Fibroblast of skin of left biceps (primary cell): ENCODE measurements around the gene CCDC177.
A peak's percentile ranks its signal among the peaks of the same experiment; 100 is the strongest.

Experiments
- DNase-seq, 2 experiments: peaks; one replicate each; pipeline ENCODE4 v3.0.0-alpha.2; 2013; ENCODE audit warnings: low read depth in 2 of 2

The CCDC177 gene

DNA sequence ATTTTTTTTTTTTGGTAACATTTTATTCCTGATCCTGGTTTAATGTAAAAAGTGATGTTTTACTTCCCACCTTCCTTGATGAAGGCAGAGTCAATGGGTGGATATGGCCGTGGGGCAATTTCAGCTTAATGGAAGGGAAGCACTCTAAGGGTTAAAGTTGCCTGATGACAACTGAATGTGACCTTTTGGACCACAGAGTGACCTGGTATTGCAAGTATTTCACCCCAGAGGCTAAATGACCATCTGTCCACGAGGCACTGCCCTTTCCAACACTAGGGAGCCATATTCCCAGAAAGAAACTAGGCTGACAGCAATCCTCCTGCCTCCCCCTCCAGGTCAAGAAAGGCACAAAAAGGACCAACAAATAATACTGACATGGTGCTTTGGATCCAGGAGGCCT, 4.8 kb downstream of the CCDC177 start:
- DNase-seq: no peak

DNA sequence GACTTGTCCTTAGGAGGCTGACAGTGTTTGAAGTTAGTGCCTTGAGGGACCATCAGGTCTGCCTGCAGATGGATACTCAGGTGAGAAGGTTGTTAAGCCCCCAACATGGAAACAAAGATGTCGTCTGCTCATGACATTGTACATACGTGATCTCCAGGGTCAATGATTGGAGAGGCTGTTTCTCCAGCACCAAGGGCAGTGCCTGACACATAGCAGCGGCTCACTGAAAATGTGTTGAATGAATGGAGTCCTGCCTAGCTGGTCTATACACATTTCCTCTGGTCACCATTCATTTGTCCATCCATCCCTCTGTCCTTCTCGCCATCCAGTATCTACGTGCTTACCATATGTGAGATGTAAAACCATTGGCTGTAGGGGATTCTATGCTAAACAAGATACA, 7.1 kb downstream of the CCDC177 start:
- no peak for DNase-seq

DNA sequence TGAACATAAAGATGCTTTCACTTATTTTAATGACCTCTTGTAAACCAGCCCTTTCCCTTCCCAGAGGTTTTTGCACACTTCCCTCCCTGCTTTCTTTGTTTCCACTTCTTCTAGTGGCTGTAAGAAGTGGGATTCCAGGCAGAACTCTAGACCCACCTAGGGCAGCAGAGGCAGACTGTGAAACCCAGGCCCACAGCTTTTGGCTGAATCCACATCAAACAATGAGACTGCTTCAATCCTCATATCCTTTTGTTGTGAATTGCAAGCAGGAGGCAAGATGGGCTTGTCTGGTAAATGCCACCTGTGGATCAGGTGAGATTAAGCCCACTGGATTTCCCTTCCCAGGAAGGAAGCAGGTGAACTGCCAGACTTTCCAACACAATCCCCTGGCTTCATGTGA, 12.8 kb downstream of the CCDC177 start:
- DNase-seq: no peak

DNA sequence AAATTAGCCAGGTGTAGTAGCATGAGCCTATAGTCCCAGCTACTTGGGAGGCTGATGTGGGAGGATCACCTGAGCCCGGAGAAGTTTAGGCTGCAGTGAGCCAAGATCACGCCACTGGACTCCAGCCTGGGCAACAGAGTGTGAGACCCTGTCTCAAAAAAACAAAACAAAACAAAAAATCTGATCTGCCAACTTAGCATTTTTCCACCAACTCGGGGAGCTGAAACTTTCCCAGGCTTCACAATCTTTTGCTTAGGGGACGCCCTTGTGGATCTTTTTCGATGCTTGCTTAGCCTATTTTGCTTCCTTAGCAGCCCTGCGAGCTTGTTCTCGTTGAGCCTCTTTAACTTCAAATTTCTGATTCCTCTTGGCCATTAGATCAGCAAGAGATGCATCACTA, 13.8 kb downstream of the CCDC177 start:
- no peak for DNase-seq

DNA sequence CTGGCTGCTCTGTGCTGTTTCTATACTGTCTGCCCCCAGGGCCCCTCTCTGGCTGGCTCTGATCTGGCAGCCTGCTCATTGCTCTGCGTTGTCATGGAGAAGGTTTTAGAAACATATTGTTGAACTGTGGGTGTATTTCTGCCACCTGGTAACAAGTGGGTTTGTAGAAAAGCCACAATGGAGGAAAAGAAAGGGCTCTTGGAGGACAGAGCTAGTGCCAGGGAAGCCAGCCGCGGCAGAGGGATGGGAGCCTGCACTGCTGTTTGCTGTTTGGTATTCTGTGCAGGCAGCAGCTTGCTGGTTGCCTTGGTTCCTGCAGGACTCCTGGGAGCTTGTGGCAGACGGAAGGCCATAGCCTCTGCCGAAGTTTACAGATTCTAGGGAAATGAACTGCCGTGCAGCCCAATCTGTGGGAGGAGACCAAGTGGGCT, 15.1 kb downstream of the CCDC177 start:
- DNase-seq: no peak

DNA sequence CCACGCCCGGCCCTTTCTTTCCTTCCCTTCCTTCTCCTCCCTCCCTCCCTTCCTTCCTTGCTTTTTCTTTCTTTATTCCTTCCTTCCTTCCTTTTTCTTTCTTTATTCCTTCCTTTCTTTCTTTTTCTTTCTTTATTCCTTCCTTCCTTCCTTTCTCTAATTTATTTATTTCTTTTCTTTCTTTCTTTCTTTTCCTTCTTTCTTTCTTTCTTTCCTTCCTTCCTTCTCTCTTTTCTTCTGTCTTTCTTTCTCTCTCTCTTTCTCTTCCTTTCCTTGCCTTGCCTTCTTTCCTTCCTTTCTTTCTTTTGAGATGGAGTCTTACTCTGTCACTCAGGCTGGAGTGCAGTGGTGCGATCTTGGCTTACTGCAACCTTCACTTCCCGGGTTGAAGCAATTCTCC, 15.9 kb downstream of the CCDC177 start:
- DNase-seq: no peak

DNA sequence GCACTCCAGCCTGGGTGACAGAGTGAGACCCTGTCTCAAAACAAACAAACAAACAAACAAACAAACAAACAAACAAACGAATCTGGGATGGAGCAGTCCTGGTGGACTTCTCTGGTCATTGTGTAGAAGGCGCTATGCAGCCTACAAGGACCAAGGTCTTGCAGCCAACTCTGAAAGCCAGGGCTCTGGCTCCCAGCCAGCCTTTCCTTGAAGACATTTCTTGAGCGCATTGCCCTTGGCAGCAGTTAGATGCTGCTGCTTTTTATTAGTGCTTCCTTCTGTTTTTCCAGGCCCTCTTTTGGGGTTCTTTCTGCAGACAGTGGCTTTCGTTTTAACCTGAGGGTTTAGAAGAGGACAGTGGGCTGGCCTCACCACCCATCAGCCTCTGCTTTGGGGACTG, 20.2 kb downstream of the CCDC177 start:
- no peak for DNase-seq

DNA sequence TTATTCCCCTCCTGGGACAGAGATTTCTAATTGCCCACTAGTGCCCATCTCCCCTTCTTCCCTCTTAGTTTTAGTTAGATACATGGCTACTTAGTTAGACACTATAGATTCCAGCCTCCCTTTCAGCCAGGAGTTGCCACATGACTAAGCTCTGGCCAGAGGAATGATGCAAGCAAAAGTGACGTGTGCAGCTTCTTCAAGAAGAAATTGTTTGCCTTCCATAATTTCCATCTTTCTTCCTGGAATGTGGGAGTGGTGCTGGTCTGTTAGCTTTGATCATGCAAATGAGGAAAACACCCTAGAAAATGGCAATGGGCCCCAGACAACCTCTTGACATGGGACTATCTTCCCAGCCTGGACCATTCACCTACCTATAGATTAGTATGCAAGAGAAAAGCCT, 21.4 kb downstream of the CCDC177 start:
- DNase-seq: peak; percentile 26 to 30

DNA sequence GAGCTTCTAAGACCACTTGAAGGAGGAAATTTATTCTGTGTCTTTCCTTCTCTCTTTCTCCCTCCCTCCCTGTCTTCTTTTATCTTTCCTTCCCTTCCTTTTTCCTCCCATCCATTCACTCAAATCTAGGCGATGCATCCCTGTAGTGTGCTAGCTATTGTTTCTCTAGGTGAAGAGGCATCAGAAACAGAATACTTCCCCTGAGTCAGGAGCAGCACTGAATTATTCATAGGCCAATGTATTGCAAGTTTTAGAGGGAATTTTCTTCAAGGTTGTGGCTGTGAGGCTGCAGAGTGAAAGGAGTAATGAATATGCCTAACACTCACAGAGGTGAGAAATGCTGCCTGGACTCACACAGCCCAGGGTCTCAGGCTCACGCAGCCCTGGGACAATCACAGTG, 23.2 kb downstream of the CCDC177 start:
- DNase-seq: no peak

DNA sequence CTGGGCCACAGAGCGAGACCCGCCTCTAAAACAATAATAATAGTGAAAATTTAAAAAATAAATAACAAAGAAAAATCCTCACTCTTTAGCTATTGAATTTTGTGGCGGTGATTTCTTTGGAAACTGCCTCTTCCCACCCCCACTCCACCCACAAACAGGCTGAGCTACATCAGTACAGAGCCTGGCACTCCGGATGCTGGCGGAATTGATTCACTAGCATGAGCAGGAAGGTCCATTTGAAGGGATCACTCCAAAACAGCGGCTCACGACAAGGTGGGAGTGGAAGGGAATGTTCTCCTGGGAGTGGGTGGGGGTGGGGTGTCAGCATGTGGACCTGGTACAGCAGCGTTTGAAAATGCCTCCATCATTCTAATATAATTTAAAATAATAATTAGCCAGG, 26.1 kb downstream of the CCDC177 start:
- DNase-seq: no peak

DNA sequence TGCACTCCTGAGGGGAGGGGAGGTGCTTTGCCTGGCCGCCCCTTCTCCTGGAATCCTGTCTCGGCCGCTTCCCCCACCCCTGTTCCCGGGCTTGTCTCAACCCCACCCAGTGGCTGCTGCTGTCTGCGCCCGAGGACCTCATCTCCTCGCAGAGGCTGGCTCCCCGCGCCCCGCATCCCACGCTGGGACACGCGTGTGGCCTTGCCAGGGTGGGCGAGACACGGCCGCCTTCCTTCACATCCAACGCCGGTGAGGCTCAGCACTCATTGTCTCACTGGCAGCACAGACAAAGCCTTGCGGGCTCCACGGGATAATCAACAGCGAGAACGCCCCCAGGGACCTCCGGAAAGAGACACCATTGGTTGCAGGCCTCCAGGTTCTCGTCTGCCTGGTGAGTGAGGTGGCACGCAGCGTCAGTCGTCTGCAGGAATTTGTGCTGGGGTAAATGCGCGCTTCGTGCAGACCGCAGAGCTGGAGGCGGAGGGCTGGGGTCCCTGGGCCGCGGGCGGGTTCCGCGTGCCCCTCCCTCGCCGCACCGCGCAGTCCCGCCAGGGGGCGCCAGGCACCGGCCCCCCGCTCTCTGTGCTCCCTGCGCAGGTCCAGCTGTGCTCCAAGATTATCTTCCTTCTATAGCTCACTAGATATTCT, 26.8 kb downstream of the CCDC177 start:
- DNase-seq: no peak

DNA sequence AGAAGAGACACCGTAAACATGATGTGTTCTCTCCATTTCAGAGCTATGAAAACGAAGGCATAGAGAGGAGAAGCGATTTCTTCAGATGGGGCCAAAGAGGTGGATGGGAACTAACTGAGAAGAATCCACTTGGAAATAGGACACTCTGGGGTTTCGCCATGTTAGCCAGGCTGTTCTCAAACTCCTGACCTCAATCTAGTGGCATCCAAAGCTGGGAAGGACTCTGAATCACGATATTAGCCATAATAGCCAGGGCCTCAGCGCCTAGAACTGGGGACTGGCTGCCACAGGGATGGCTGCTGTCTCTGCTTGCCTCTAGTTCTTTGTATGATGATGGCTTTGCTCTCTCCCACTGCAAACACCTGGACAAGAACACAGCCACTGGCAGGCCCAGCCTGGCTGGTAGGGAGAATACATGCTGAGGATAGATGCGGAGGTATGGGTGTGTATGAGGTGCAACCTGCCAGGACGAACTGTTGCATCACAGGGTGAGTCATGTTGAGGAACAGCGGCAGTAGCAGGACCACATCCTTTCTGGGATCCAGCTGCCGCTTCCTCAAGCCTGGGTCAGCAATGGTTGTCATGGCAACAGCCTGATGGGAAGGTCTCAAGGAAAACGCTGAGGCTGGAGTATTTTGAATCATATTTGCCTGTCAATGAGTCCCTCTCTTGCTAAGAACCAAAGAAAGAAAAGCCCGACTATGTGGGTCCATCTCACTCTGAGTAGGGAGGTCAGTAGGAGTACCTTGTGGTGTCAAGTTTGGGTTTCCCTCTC, 31.1 kb downstream of the CCDC177 start:
- peak; percentile 54 to 58 for DNase-seq

DNA sequence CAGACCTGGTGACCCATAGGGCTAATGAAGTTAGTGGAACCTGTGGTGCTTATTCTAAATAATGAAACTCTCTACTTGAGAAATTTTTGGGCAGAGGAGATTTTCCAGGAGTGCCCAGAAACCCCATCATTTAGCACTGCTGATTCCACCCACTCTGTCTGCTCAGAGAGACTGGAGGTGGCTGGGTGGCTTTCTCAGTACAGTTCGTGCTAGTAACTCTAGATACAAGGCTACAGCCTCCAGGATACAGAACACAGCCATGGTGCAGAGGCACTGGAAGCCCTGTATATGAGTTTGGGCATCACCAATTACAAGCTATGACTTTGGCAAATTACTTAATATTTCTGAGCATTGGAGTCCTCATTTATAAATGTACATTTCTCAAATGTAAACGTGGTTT, 32.4 kb downstream of the CCDC177 start:
- DNase-seq: no peak

DNA sequence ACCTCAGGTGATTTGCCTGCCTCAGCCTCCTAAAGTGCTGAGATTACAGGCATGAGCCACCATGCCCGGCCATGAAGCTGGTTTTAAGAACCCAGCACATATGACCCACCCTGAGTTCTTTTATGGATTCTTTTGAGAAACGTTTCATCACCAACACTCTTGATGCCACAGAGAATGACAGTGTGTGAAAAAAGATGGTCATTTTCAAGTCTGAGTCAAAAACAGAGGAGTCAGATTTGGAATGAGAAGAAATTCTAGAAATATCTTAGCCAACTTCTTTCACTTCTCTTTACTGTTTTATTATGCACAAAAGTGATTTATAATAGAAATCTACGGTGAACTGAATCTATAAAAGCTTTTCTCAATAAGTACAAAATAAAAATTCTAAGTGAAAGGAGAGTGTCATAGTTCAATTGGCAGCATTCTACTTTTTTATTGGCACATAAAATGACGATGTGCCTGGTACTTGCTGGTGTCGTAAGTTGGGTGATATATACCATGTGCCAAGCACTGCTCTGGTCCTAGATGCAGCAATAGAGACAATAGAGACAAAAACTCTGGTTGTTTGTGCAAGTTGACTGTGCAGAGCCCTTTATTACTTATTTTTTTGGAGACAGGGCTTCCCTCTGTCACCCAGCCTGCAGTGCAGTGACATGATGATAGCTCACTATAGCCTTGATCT, 33.9 kb downstream of the CCDC177 start:
- no peak for DNase-seq

DNA sequence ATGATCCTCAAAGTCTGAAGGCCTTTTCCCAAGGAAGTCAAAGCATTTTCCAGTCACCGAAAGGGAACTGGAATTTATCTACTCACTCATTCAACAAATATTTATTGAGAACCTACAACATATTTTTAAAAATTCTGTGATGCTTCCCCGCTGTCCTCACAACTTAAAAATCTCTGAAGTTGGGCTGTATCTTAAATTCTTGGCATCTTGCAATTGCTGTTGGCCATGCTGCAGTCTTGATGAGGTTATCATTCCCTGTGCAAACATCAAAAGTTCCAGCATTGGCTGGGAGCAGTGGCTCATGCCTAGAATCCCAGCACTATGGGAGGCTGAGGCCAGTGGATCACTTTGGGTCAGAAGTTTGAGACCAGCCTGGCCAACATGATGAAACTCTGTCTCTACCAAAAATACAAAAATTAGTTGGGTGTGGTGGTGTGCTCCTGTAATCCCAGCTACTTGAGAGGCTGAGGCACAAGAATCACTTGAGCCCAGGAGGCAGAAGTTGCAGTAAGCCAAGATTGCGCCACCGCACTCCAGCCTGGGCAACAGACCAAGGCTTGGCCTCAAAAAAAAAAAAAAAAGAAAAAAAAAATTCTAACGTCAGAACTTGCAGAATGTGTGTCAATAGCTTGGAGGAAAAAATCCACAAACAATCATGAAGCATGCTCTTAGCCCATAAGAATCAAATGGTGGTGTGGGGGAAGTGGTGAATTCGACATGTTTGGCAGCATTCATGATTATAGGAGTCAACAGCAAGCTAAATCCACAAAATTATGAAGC, 34.9 kb downstream of the CCDC177 start:
- peak in 1 of 2 experiments; percentile 18 for DNase-seq

DNA sequence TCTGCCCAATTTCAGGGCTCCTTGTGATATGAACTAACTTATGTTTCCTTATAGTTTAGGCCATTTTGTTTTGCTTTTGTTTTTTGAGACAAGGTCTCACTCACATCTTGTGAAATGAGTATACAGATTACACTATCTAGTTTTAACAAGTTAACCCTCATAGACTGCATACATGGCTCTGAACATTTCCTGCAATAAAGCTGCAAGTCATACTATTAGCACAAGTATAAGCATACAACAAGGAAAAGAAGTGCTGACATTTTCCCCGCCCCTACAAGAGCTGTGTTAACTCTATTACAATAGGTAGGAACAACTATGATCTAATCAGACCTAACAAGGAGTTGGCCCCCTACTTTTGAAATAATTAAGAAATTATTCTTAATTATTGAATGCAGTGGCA, 35.9 kb downstream of the CCDC177 start:
- DNase-seq: no peak

DNA sequence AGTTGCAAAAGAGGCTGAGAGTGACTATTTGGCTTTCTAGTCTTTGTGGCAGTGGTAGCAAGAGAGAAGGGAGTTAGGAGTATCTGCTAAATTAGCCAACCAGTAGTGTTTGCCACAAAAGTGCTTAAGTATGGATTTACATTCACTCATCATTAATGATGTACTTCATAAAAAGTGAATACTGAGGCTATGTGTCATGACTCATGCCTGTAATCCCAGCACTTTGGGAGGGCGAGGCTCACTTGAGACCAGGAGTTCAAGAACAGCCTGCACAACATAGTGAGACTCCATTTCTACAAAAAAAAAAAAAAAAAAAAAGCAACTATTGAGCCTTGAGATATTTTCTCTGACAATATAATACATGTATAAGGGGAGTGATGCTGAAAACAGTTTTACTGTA, 36.8 kb downstream of the CCDC177 start:
- DNase-seq: no peak

DNA sequence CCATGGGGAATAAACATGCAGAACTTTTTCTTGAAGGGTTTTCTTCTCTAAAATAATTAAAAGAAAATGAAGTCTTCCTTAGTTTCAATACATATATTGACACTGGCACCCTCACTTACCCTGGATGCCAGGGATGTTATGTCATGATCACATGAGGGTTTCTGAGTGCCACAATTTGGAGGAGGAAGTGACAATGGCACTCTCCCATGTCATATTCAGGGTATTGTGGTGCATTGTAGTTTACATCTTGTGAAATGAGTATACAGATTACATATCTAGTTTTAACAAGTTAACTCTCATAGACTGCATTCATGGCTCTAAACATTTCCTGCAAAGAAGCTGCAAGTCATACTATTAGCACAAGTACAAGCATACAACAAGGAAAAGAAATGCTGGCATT, 37.7 kb downstream of the CCDC177 start:
- no peak for DNase-seq

DNA sequence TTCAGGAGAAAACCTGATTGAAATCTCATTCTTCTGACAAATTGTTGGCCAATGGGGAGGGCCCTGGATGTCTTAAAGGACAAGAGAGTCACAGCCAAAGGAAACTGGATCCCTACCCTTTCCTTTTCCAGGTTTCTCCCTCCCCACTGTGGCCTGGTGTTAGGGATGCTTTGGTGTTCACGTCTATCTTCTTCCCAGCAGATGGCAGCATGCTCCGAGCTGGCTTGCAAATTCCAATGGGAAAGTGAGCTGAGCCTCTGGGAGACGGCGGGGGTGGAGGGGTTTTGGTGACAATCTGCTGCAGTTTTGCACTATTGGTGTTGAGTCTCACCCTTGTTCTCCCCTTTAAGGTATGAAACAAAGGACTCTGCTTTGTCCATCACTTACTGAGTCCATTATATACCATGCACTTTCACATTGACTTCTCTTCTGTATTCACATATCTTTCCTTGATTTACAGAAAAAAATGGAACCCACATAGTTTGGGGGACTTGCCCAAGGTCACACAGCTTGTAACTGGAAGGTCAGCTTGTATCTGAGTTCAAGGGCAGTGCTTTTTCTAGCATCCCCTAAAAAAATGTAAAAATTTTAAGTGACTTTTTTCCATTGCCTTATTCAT, 39.3 kb downstream of the CCDC177 start:
- peak in 1 of 2 experiments; percentile 23 for DNase-seq

DNA sequence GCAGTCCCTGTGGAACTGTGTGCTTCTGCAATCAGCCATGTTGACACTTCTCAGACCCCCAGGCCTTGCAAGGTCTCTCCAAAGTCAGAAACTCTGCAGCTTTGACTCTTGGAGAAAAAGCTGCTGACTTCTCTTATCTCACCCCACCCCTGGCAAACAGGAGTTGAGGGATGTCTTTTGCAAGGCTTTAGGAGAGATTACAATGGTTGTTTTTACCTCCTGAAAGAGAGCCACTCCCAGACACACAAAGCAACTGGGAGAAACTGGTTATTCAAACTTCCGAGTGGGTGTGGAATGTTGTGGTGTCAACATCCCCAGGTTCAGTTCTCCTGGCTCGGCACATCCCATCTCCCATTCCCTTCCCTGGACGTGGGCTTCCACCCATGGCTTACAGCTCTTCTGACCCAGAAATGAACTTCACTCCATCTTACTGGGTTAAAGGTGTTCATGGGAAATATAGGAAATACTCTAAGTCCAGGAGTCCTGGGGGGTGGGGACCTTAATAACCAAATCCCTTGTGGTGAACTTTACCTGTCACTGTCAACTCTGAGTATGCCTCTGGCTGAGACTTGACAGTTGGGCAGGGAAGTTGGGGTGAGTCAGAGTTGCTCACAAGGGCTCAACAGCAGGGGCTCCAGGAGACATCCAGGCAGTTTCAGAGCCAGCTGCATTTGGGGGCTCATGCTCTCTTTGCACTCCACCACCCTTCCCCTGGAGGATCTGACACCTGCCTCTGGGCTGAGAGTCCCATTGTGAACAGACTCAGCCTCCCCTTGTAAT, 41.9 kb downstream of the CCDC177 start:
- DNase-seq: no peak

DNA sequence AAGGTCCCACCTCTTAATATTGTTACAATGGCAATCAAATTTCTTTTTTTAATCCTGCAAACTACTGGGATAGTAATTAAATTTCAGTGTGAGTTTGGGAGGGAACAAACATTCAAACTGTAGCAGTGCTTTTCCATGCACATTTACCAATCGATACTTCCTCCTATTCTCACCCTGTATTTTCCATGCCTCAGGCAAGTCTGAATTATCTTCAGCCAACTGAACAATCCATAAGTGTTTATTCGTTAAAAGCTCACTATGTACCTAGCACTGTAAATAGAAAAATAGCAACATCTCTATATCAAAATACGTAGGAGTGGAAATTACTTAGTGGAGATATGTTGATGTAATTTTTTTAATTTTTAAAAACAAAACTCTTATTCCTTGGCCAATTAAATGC, 43.5 kb downstream of the CCDC177 start:
- DNase-seq: no peak
